Ureter (tissue), 1 donor: ENCODE results near the gene SHROOM3. TPM values are rescaled to one million over a fixed set of nuclear protein-coding genes. Genes with fewer than 3 reads are reported as not detected.
"Not testable (repeated sequence)": the region's sequence is repeated elsewhere in the genome, so short reads cannot be mapped to it uniquely, and the experiment has no call there.

Experiments used
- DNase-seq: peaks from one replicate; pipeline ENCODE4 v3.0.0-alpha.2; 2020; ENCODE audit warnings: low spot score
- total RNA-seq: library from RNA; stranded (reverse); gene quantifications from one replicate; pipeline ENCODE4 v1.2.4, GENCODE V29; 2023
- donor health status: DM: yes; HTN: yes; CAD: no.

The SHROOM3 gene
- total RNA-seq, 1 donor from 2014 or later: 35.5 TPM

- no peak for DNase-seq
Measured at GRCh38 chr4:76722838-76723237, 287.8 kb downstream of the SHROOM3 start.

DNA sequence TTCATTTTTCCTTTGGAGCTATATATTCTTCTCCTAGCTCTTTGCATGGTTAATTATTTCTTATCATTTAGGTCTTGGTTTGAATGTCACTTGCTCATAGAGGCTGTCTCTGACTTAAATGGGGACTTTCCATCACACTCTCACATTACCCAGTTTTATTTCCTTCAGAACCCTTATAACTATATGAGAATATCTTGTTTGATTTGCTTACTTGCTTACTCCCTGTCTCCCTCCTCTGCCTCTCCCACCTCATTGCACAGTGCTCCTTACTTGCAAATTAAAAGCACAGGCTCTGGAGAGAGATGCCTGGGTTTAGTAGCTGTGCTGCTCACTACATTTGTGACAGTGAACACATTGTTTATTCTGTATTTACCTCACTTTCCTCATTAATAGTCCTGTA is 288.3 kb downstream of the SHROOM3 start:
- DNase-seq: no peak

- DNase-seq: no peak
Measured at GRCh38 chr4:76723924-76724323, 288.9 kb downstream of the SHROOM3 start.

DNA sequence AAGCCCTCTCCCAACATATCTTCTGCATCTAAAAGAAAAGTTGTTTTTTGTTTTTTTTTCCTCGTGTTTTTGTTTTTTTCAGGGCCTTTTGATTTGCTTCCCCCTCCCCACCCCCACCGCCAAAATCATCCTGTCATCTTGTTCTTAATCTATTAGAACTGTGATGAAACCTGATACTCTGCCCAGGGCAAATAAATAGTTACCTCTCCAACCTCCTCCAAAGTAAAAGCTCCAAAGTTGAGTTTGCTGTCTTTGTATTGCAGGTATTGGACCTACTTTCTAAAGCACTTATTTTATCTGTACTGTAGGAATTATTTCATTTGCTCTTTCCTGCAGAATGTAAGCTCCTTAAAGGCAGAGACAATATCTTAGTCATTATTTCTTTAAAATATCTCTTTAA is 290.0 kb downstream of the SHROOM3 start:
- no peak for DNase-seq

DNA sequence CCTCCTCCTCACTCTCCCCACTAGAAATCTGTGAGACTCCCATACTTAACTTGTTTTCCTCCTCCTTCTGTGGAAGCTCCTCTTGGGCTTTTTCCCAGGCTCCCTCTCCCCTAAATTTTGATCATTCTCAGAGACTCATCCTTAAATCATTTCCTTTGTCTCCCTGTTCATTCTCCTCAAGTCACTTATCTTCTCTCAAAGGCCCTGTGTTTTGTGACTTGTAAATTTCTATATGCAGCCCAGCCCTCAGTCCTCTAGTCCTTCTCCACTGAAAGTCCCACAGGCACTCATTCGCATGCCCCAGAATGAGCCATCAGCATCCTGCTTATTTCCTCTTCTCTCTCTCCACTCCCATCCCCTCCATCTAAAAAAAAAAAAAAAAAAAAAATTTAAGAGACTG is 291.1 kb downstream of the SHROOM3 start:
- DNase-seq: no peak

- no peak for DNase-seq
Measured at GRCh38 chr4:76726631-76727030, 291.6 kb downstream of the SHROOM3 start.

DNA sequence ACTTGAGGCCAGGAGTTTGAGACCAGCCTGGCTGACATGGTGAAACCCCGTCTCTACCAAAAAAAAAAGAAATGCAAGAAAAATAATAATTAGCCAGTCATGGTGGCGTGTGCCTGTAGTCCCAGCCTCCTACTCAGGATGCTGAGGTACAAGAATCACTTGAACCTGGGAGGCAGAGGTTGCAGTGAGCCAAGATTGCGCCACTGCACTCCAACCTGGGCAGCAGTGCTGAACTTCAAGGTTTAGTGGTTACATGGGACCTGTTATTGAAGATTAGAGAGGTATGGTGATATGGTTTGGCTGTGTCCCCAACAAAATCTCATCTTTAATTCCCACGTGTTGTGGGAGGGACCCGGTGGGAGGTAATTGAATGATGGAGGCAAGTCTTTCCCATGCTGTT is 292.9 kb downstream of the SHROOM3 start:
- DNase-seq: not testable (repeated sequence)

- no peak for DNase-seq
Measured at GRCh38 chr4:76729460-76729859, 294.4 kb downstream of the SHROOM3 start.

DNA sequence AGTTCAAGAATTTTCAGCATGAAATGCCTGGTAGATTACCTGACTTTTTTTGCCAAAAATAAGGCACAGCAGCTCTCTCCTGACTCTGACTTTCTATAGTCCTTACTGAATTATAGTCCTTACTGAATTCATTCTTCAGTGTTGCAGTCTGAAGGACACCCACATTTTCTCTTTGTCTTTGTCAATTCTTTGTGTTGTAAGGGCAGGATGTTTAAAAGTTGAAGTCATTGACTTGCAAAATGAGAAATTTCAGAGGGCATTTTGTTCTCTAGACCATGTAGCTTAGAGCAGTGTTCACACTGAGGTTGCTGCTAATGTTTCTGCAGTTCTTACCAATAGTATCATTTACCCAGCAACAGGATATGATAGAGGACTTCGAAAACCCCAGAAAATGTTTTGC is 295.0 kb downstream of the SHROOM3 start:
- no peak for DNase-seq

DNA sequence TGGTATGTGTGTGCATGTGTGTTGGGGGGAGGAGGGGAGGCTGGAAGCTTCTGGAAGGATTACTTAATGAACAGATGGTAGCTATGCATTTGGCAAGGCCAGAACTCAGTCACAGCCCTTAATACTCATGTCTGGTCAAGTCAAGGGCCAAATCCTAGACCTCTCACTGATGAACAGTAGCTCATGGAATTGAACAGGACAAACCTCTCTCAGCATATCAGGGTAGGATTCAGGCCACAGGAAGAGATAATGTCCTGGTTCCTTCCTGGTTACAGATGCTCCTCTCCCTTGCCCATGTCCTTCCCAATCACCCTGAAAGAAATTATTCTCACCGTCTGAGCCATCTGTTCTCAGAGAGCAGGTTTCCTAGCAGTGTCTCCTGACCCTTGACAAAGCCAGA is 297.2 kb downstream of the SHROOM3 start:
- no peak for DNase-seq

GRCh38 chr4:76733068-76733771 is 298.2 kb downstream of the SHROOM3 start:
- no peak for DNase-seq

DNA sequence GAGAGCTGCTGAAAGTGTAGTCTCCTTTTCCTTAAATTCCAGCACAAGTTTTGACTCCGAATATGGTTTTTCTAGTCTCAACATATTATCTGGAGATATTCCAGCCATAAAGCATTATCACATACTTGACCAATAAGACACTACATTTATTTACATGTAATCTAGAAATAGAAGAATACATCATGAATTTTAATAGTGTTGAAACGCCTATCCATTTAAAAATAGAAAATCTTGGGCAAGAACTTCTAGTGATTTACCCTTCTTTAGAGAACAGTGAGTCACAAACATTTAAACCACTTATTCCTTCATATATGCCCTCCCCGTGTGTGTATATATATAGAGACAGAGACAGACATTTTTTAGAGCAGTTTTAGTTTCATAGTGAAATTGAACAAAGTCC is 301.4 kb downstream of the SHROOM3 start:
- no peak for DNase-seq

GRCh38 chr4:76737180-76737579 is 302.2 kb downstream of the SHROOM3 start:
- no peak for DNase-seq

DNA sequence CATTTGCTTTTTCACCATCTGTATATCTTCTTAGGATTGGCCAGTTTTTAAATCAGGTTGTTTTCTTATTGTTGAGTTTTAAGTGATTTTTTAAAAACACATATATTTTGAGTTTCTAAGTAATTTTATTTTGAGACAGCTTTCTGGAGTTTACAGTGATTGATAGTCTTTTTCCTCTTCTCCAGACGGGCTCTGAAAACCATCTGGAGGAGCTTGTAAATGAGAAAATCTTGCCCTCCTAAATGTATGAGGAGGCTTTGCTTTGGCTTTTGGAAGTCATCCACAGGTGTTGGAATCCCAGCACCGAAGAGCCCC is 302.7 kb downstream of the SHROOM3 start:
- no peak for DNase-seq

- DNase-seq: peak; percentile 71
Measured at GRCh38 chr4:76738086-76738931, 303.3 kb downstream of the SHROOM3 start.

- no peak for DNase-seq
Measured at GRCh38 chr4:76740192-76740591, 305.2 kb downstream of the SHROOM3 start.

- DNase-seq: no peak
Measured at GRCh38 chr4:76740866-76741662, 306.0 kb downstream of the SHROOM3 start.

GRCh38 chr4:76741663-76742020 is 306.6 kb downstream of the SHROOM3 start:
- no peak for DNase-seq

GRCh38 chr4:76744241-76744921 is 309.4 kb downstream of the SHROOM3 start:
- DNase-seq: no peak

DNA sequence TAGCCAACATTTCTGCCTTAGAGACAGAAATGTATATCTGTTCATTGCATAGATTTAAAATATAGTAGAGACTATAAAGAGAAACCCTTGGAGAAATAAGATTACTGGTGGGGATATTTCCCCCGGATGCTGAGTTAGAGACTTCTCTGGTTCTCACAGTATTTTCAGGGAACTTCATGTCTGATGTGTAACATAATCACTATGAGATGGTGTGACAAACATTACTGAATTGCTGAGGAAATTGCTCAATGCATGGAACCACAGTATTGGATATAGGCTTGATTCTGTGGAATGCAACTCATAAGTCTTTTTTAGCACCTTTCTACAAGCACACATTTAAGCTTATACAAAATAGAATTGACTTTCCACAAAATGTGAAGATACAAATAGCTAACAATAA is 310.2 kb downstream of the SHROOM3 start:
- DNase-seq: no peak

DNA sequence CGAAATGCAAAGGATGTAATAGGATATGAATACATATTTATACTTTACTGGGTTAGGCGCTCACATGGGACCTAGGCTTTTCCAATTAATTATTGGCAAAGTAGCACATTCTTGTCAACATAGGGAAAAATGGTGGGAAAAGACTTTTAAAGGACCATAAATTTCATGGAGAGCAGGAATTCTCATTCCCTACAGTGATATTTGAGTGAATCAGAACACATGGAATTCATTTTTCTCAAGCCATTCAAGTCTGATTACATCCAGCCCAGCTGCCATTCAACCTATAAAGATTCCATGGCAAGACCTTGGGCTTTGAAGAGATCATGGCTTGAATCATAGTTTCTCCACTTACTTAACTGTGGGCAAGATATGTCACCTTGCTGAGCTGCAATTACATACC is 312.5 kb downstream of the SHROOM3 start:
- no peak for DNase-seq

- DNase-seq: no peak
Measured at GRCh38 chr4:76748649-76749048, 313.6 kb downstream of the SHROOM3 start.
